ENCODE results near the gene AGMO.

- no peak for TF ChIP-seq CTCF (IDR thresholded peaks at IDR 0.05; ENCODE audit: low read depth, low read length)
- no peak for TF ChIP-seq EZH2phosphoT487 (IDR thresholded peaks at IDR 0.05; ENCODE audit: low read depth)
Observed at GRCh38 chr7:15476531-15476918, 85.3 kb downstream of the AGMO start.

All from OCI-LY3 (cell line).